Left renal cortex interstitium (tissue), 4 donors: Measurements from ENCODE around the gene AGTRAP. TPM values are rescaled to one million over a fixed set of nuclear protein-coding genes. Genes with fewer than 3 reads are reported as not detected.
A peak's percentile ranks its signal among the peaks of the same experiment; 100 is the strongest.

ENCODE experiments used
- DNase-seq, 4 donors: peaks; one replicate each; pipeline ENCODE4 v3.0.0-alpha.2; 2013; ENCODE audit warnings: low read depth in 4 of 4, low spot score in 2 of 4, missing footprints in 1 of 4
- polyA plus RNA-seq, 4 donors: library from polyadenylated mRNA; unstranded; fragments of 120-200 nt; gene quantifications; one replicate each; pipeline ENCODE4 v1.2.1, GENCODE V29; 2013; ENCODE audit not compliant: insufficient read length in 4 of 4

The AGTRAP gene
- polyA plus RNA-seq, 4 donors: 38.9 to 51.9 (median 47.9) TPM

DNA sequence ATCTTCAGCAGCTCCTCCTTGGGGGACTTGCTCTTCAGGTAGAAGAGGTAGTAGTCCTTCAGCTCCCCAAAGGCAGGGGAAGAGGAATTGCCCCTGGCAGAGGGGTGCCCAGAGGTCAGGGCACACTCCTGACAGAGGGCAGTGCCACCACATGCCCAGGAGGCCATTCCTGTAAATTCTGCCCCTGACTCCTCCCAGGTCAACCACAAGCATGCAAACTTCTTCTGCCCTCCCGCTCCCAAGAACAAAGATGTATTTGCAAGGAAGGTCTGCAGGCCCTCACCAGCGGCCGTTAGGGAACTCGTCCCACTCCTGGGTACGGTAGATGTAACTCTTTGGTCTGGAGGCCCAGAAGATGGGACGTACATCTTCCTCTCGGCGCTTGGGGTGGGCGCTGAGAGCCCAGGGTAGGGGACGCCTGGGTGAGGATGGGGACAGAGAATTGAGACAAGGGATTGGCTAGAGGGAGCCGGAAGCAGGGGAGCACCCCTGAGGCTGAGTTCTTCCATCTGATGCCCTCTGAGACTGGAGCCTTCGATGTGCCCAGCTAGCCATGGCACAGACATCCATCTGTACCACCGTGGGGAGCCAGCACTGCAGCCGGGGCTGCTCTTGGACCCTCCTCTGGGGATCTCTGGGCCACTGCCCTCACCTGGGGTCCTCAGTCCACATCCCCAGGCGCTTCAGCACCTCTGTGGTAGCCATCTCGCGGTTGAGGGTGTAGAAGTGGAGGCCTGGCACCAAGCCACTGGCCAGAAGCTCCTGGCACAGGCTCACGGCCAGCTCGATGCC is 58.7 kb downstream of the AGTRAP start:
- DNase-seq: no peak

DNA sequence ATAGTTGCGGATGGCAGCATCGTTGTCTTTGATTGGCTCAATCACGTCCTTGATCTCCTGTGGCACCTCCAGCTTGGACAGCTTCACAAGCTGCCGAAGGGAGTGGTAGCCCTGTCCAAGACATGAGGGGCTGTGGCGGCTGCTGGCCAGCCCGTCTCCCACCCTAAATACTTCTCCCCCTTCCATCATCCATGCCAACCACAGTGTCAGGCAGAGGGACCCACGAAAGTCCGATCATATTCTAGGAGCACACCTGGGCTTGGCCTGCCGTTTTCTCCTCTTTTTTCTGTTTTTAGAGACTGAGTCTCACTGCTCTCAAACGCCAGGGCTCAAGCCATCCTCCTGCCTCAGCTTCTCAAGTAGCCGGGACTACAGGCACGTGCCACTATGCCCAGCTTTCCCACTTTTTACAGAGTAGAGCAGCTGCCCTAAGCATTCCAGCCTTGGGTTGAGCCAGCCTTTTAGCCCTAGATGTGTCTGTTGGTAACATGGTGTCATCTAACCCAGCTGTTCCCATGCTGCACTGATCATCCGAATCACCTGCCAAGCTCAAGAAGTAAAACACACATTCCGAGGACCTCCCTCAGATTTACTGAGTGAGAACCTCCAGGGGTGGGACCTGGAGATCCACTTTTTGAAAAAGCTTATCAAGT is 59.4 kb downstream of the AGTRAP start:
- DNase-seq: no peak

DNA sequence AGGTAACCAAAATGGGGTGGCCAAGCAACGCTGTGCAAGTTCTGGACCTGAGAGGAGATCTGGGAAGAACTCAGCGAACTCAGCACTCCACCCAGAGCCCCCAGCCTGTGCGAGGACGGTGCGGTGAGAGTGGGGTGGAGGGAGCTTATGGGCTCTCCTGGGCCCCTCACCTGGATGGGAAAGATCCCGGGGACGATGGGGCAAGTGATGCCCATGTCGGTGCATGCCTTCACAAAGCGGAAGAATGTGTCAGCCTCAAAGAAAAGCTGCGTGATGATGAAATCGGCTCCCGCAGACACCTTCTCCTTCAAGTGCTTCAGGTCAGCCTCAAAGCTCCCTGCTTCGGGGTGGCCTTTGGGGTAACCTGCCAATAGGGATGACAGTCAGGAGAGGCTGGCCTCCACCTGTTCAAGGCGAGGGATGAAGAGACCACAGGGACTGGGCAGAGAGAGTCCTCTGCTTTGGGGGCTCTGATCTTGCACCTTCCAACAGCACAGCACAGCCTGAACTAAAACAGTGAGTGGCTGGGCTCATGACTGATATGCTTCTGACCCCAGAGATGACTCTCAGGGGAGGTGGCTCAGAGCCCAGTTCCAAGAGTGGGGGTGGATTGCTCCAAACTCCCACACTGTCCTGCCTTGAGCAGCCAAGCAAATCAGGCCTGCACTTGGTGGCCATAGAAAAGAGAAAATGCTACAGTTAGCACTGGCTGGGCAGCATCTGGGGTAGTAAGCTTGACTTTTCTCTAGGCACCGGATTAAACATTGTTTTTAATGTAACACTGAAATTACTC is 60.3 kb downstream of the AGTRAP start:
- peak in 1 of 4 donors; percentile 57 for DNase-seq

DNA sequence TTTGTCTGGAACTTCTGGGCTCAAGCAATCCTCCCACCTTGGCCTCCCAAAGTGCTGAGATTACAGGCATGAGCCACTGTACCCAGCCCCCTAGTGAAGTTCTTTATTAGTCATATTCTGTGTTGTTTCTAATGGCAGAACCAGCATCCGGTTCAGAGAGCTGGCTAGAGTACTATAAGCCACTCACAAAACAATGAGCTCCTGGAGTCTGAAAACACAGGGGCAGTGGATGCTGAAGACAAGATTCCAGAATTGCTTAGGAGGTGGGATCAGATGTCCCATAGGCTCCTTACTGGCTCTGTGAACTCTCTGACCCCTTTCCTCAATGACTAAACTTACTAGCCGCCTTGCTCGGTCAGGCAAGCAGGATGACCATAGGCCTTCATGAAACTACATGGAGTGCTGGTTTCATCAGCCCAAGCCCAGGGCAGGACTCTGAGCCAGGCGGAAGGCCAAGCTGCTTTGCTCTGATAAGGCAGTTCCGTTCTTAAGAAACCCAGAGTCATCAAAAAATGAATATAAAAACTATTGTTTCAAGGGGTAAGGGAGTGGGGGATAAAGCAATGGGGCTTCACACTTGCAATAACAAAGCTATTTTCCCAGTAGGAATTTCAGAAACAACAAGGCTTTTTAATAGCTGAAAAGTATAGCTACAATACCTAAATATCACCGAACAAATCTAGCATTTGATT is 61.7 kb downstream of the AGTRAP start:
- no peak for DNase-seq

DNA sequence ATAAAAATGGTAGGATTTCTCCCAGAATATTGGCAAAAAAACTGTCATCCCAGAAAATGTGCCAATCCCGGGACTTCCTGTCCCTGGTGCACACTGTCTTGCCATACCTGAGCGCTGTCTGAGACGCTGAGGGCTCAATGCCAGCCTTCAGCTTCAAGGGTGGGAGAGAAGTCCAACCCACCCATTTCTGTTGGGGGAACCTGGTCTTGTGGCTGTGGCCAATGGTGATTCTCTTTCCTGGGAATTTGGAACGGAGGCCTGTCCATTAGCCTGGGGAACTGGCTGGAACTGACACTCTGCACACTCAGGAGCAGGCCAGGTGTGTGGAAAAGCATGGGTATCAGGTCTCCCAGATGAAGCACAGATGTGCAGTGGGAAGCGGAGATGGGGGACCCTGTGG is 63.2 kb downstream of the AGTRAP start:
- no peak for DNase-seq

DNA sequence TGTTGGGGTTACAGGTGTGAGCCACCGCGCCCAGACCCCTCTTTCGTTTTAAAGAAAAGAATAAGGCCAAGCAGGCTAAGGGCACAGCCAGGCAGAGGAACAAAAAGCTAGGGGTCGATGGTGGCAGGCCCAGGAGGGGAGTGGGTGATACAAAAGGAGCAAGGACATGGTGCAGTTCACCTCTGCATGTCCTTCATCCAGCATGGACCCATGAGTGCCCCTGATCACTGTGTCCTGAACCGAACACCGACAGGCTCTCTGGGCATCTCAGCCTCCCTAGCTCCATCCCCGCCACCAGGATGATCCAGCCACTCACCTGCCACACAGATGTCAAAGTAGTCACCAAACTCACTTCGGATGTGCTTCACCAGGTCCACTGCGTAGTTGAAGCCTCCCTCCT is 64.0 kb downstream of the AGTRAP start:
- no peak for DNase-seq

DNA sequence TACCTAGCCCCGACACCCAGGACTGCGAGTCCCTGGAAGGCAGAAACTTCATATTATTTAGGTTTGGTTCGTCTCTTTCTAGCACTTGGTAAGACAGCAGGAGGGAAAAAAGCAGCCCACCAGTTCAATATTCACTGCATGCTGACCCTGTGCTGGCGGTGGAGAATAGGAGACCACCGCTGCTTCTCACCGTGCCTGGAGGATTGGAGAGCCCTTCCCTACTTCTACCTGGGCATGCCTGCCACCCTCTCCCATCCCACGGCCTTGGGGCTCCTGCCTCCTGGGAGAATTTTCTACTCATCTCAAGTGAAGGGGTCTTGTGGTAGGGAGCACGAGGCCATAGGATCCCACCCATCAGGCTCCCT is 64.4 kb downstream of the AGTRAP start:
- no peak for DNase-seq

Other genes with a start within 250 kb of the AGTRAP start
- gene FBXO2, start 81.7 kb upstream of the AGTRAP start, polyA plus RNA-seq: 1 to 10 TPM; 1.4 to 1.7 (median 1.5) TPM
- gene FBXO44, start 81.3 kb upstream of the AGTRAP start, polyA plus RNA-seq: 10 to 100 TPM; 13.7 to 23.2 (median 18.5) TPM
- gene FBXO6, start 71.9 kb upstream of the AGTRAP start, polyA plus RNA-seq: 1 to 10 TPM; 3.1 to 5.2 (median 4.2) TPM
- gene MAD2L2, start 55.0 kb upstream of the AGTRAP start, polyA plus RNA-seq: 10 to 100 TPM; 38.7 to 55.0 (median 48.0) TPM
- 1 to 10 TPM in 3 of 4 donors, under 1 TPM in 1; 0.68 to 1.2 (median 1.2) TPM for gene DRAXIN, start 44.4 kb upstream of the AGTRAP start, polyA plus RNA-seq
- under 1 TPM; 0.06 to 0.86 (median 0.52) TPM for gene C1orf167, start 26.1 kb downstream of the AGTRAP start, polyA plus RNA-seq
- gene MTHFR, start 69.8 kb downstream of the AGTRAP start, polyA plus RNA-seq: 10 to 100 TPM; 16.4 to 25.8 (median 20.8) TPM
- 10 to 100 TPM; 13.3 to 28.8 (median 20.7) TPM for gene CLCN6, start 70.1 kb downstream of the AGTRAP start, polyA plus RNA-seq
- 1 to 10 TPM in 1 of 4 donors, under 1 TPM in 1, not detected in 2; 0.74 to 1.2 TPM for gene NPPA, start 111.6 kb downstream of the AGTRAP start, polyA plus RNA-seq
- not detected for gene NPPB, start 122.8 kb downstream of the AGTRAP start, polyA plus RNA-seq
- gene KIAA2013, start 190.3 kb downstream of the AGTRAP start, polyA plus RNA-seq: 10 to 100 TPM; 37.8 to 51.7 (median 45.8) TPM
- gene PLOD1, start 198.6 kb downstream of the AGTRAP start, polyA plus RNA-seq: 100 to 1,000 TPM in 2 of 4 donors, 10 to 100 TPM in 2; 85.2 to 118 (median 99.9) TPM
- gene MFN2, start 244.3 kb downstream of the AGTRAP start, polyA plus RNA-seq: 10 to 100 TPM; 61.6 to 70.2 (median 65.5) TPM